Measurements from ENCODE around the gene P3H4.

DNA sequence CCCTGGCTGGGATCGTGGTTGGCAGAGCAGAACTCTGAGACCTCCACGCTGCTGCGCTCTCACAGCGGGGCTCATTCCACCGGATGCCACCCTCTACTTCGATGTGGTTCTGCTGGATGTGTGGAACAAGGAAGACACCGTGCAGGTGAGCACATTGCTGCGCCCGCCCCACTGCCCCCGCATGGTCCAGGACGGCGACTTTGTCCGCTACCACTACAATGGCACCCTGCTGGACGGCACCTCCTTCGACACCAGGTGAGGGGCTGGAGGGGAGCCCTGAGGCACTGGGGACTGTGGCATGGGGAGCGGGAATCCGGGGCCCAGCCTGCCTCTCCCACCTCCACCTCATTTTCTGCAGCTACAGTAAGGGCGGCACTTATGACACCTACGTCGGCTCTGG lies 6.3 kb upstream of the P3H4 start:
- TF ChIP-seq CTCF (conservative IDR thresholded peaks at IDR 0.05; ENCODE audit: low read depth, low read length): no peak
- no peak for TF ChIP-seq POLR2A (IDR thresholded peaks at IDR 0.05; ENCODE audit: low read depth, low read length)
- TF ChIP-seq MAFK (IDR thresholded peaks at IDR 0.05; ENCODE audit: low read depth, low read length): no peak
- TF ChIP-seq CEBPB (IDR thresholded peaks at IDR 0.05; ENCODE audit: low read depth, low read length): no peak
- no peak for TF ChIP-seq BHLHE40 (IDR thresholded peaks at IDR 0.05; ENCODE audit: low read depth, low read length)
- no peak for TF ChIP-seq RAD21 (IDR thresholded peaks at IDR 0.05; ENCODE audit: low read length)
- no peak for TF ChIP-seq FOS (IDR thresholded peaks at IDR 0.05; ENCODE audit: low read depth, low read length)
- TF ChIP-seq MAZ (IDR thresholded peaks at IDR 0.05; ENCODE audit: borderline replicate concordance, low read depth, low read length): no peak
- TF ChIP-seq, protein P1, sequence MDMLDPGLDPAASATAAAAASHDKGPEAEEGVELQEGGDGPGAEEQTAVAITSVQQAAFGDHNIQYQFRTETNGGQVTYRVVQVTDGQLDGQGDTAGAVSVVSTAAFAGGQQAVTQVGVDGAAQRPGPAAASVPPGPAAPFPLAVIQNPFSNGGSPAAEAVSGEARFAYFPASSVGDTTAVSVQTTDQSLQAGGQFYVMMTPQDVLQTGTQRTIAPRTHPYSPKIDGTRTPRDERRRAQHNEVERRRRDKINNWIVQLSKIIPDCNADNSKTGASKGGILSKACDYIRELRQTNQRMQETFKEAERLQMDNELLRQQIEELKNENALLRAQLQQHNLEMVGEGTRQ (IDR thresholded peaks at IDR 0.05; ENCODE audit: low read depth, low read length): no peak
- TF ChIP-seq, protein P2, sequence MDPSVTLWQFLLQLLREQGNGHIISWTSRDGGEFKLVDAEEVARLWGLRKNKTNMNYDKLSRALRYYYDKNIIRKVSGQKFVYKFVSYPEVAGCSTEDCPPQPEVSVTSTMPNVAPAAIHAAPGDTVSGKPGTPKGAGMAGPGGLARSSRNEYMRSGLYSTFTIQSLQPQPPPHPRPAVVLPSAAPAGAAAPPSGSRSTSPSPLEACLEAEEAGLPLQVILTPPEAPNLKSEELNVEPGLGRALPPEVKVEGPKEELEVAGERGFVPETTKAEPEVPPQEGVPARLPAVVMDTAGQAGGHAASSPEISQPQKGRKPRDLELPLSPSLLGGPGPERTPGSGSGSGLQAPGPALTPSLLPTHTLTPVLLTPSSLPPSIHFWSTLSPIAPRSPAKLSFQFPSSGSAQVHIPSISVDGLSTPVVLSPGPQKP (IDR thresholded peaks at IDR 0.05; ENCODE audit: borderline replicate concordance, low read depth, low read length): no peak
- no peak for TF ChIP-seq RCOR1 (IDR thresholded peaks at IDR 0.05; ENCODE audit: insufficient replicate concordance, low read length)

Measured in IMR-90 (cell line).